HepG2 (cell line): Measurements from ENCODE around the gene ATP5PF. TPM values are rescaled to one million over a fixed set of nuclear protein-coding genes. Genes with fewer than 3 reads are reported as not detected.

Source experiments
- ATAC-seq: fragments of 200-7000 bp; cut with Tn5 transposase; 3 replicates; pipeline ENCODE4 v1.9.1; 2020; ENCODE audit warnings: mild to moderate bottlenecking, moderate library complexity
- BruUV-seq: library from RNA; stranded (reverse); fragments of 400-500 nt; replicated peaks from 2 replicates; lab custom pipeline; 2021; lab: Mats Ljungman, UMichigan
- CTCF ChIA-PET: fragments of 300-600 bp; formaldehyde crosslinking; extraction: SDS; loops from one replicate; lab custom pipeline; 2021; ENCODE audit warnings: low total read pairs, inconsistent platforms, low intra/inter-chr PET ratio; lab: Yijun Ruan, JAX
- POLR2A ChIA-PET: fragments of 350-600 bp; sonication (Branson Sonifier 250); formaldehyde crosslinking; loops from one replicate; lab custom pipeline; 2020; ENCODE audit warnings: antibody characterized with exemption, inconsistent platforms; lab: Yijun Ruan, JAX
- DNase-seq: peaks from one replicate; pipeline ENCODE4 v3.0.0-alpha.2; 2015; ENCODE audit warnings: low spot score
- FAIRE-seq: peaks from 3 replicates; lab custom pipeline; 2011; peaks lifted over from hg19 to GRCh38; lab: Jason Lieb, UNC
- H2AFZ ChIP-seq: one replicate; pipeline ENCODE4 v1.6.1; 2011; ENCODE audit warnings: low read length, inconsistent platforms
- H3K27ac ChIP-seq: fragments of 300-600 bp; 3 replicates; pipeline ENCODE4 v1.8.0; 2011; ENCODE audit warnings: mixed run types, mild to moderate bottlenecking, mixed read lengths, low read length, inconsistent platforms; ENCODE audit not compliant: insufficient read depth; ENCODE audit errors: extremely low read length
- H3K27me3 ChIP-seq, 2 experiments: fragments of 200-600 bp in 1 of 2; 2 replicates in 1 of 2; 3 replicates in 1 of 2; pipeline versions ENCODE4 v1.6.0 to v1.8.0; 2011; ENCODE audit warnings: low read length in 2 of 2, mild to moderate bottlenecking in 2 of 2, moderate library complexity in 2 of 2, inconsistent platforms in 1 of 2; ENCODE audit not compliant: insufficient read depth in 2 of 2, control insufficient read depth in 1 of 2
- H3K36me3 ChIP-seq, 2 experiments: fragments of 200-600 bp in 1 of 2; replicated peaks in 1 of 2; 2 replicates in 1 of 2; 3 replicates in 1 of 2; pipeline versions ENCODE4 v1.5.1 to v1.8.0; 2011; ENCODE audit warnings: low read length in 2 of 2, inconsistent platforms in 1 of 2; ENCODE audit not compliant: insufficient read depth in 2 of 2, control insufficient read depth in 1 of 2
- H3K4me1 ChIP-seq: 2 replicates; pipeline ENCODE4 v1.5.1; 2012; ENCODE audit warnings: low read length, inconsistent platforms; ENCODE audit not compliant: insufficient read depth
- H3K4me2 ChIP-seq: 2 replicates; pipeline ENCODE4 v1.6.0; 2011; ENCODE audit warnings: low read depth, low read length, inconsistent platforms
- H3K4me3 ChIP-seq, 3 experiments: fragments of 200-600 bp in 1 of 3; sonication (generic), shearing (Covaris generic) in 1 of 3; replicated peaks in 1 of 3; 2 replicates each; pipeline ENCODE4 v1.5.1; 2011 to 2016; ENCODE audit warnings: low read length in 3 of 3, inconsistent platforms in 2 of 3, low read depth in 2 of 3, mild to moderate bottlenecking in 2 of 3, control low read depth in 1 of 3, mixed read lengths in 1 of 3; ENCODE audit not compliant: insufficient read depth in 1 of 3
- H3K79me2 ChIP-seq: one replicate; pipeline ENCODE4 v1.6.1; 2011; ENCODE audit warnings: low read length, inconsistent platforms; ENCODE audit not compliant: insufficient read depth
- H3K9ac ChIP-seq: 2 replicates; pipeline ENCODE4 v1.6.0; 2011; ENCODE audit warnings: mild to moderate bottlenecking, low read depth, low read length, inconsistent platforms; ENCODE audit not compliant: insufficient read depth
- H3K9me3 ChIP-seq: 2 replicates; pipeline ENCODE4 v1.5.1; 2012; ENCODE audit warnings: mild to moderate bottlenecking, low read length
- H4K20me1 ChIP-seq: 2 replicates; pipeline ENCODE4 v1.6.0; 2011; ENCODE audit warnings: inconsistent platforms, mild to moderate bottlenecking, low read length, moderate library complexity; ENCODE audit not compliant: insufficient read depth
- MAFK ChIP-seq, 2 experiments: IDR thresholded peaks in 1 of 2; conservative IDR thresholded peaks in 1 of 2; 2 replicates each; pipeline ENCODE4 v1.6.1; 2011; ENCODE audit warnings: improper control_type of control experiment in 2 of 2, low read length in 2 of 2
- MAZ ChIP-seq, 2 experiments: sonication (generic) in 1 of 2; formaldehyde crosslinking in 1 of 2; IDR thresholded peaks; 2 replicates each; pipeline versions ENCODE4 v1.5.0 to v1.6.1; 2012 to 2020; ENCODE audit warnings: low read depth in 2 of 2, mild to moderate bottlenecking in 2 of 2, borderline replicate concordance in 1 of 2, improper control_type of control experiment in 1 of 2, low read length in 1 of 2, missing genetic modification reagents in 1 of 2, moderate library complexity in 1 of 2
- MED13 ChIP-seq: sonication (generic); formaldehyde crosslinking; IDR thresholded peaks from 2 replicates; pipeline ENCODE4 v1.5.0; 2020; ENCODE audit warnings: missing genetic modification reagents
- SIN3A ChIP-seq: IDR thresholded peaks from 2 replicates; pipeline ENCODE4 v1.6.1; 2011; ENCODE audit warnings: low read depth, mild to moderate bottlenecking, control low read depth, low read length, borderline replicate concordance
- SMAD9 ChIP-seq: sonication (generic); formaldehyde crosslinking; IDR thresholded peaks from 2 replicates; pipeline ENCODE4 v1.5.1; 2020; ENCODE audit warnings: mild to moderate bottlenecking, missing genetic modification reagents
- TMF1 ChIP-seq: sonication (generic); formaldehyde crosslinking; IDR thresholded peaks from 2 replicates; pipeline ENCODE4 v1.8.1; 2022; ENCODE audit warnings: low read depth, missing genetic modification reagents
- ZFY ChIP-seq: sonication (generic); formaldehyde crosslinking; IDR thresholded peaks from 2 replicates; pipeline ENCODE4 v1.4.0; 2020; ENCODE audit warnings: missing genetic modification reagents
- ZNF543 ChIP-seq: sonication (generic); formaldehyde crosslinking; IDR thresholded peaks from 2 replicates; pipeline ENCODE4 v1.4.0; 2020; ENCODE audit warnings: mild to moderate bottlenecking, missing genetic modification reagents
- ZNF670 ChIP-seq: sonication (generic); formaldehyde crosslinking; IDR thresholded peaks from 2 replicates; pipeline ENCODE4 v1.8.0; 2022; ENCODE audit warnings: mild to moderate bottlenecking, missing genetic modification reagents, borderline replicate concordance
- ZSCAN12 ChIP-seq: sonication (generic); formaldehyde crosslinking; IDR thresholded peaks from 2 replicates; pipeline ENCODE4 v1.9.0; 2021; ENCODE audit warnings: mild to moderate bottlenecking, missing genetic modification reagents
- WGBS: methylation state at CpG from one replicate; pipeline ENCODE4 v1.1.6; 2017; ENCODE audit warnings: low lambda C conversion rate; 5-methylcytosine and 5-hydroxymethylcytosine counted together
- in situ Hi-C: cut with HindIII; loops from 2 replicates; pipeline ENCODE4 v1.10.0; 2017; ENCODE audit warnings: low pct_unique_long_range_greater_than_20kb; ENCODE audit not compliant: extremely low pct_ligation_motif_present
- intact Hi-C: fragments of 100-400 bp; cut with micrococcal nuclease; formaldehyde crosslinking; loops from one replicate; pipeline ENCODE4 v1.10.0; 2022; ENCODE audit not compliant: unreplicated experiment
- polyA plus RNA-seq, 8 experiments: library from polyadenylated mRNA; depleted of rRNA in 3 of 8; stranded (reverse) in 7 of 8; unstranded in 1 of 8; fragments of >200 nt; fragmentation: Illumina TruSeq in 4 of 8; extraction: Trizol in 4 of 8; gene quantifications; 2 replicates each; pipeline versions ENCODE4 v1.2.1 to v1.2.3, GENCODE V29; 2011 to 2016; ENCODE audit warnings: low read depth in 4 of 8, missing spikeins in 1 of 8, mixed read lengths in 1 of 8; ENCODE audit not compliant: insufficient read depth in 1 of 8
- total RNA-seq, 5 experiments: library from RNA; depleted of rRNA; stranded (reverse); fragments of >200 nt; fragmentation: Illumina TruSeq; extraction: Trizol; gene quantifications; 2 replicates each; pipeline ENCODE4 v1.2.3, GENCODE V29; 2016; ENCODE audit warnings: low read depth in 1 of 5
- TF ChIP-seq, protein P1 (sequence below): sonication (generic); formaldehyde crosslinking; conservative IDR thresholded peaks from 2 replicates; pipeline ENCODE4 v1.8.1; 2023; ENCODE audit warnings: missing genetic modification reagents
- TF ChIP-seq, protein P2 (sequence below): sonication (generic); formaldehyde crosslinking; IDR thresholded peaks from 2 replicates; pipeline ENCODE4 v1.4.0; 2020; ENCODE audit warnings: missing genetic modification reagents
- TF ChIP-seq, protein P3 (sequence below): sonication (generic); formaldehyde crosslinking; IDR thresholded peaks from 2 replicates; pipeline ENCODE4 v1.4.0; 2020; ENCODE audit warnings: missing genetic modification reagents, borderline replicate concordance
- TF ChIP-seq, protein P4 (sequence below): sonication (generic); formaldehyde crosslinking; conservative IDR thresholded peaks from 2 replicates; pipeline ENCODE4 v1.4.0; 2020; ENCODE audit warnings: missing genetic modification reagents

The ATP5PF gene
- total and polyA plus RNA-seq, 2 of the 13 experiments (the other 11 are each of a cell fraction or from before 2014, with no cell fraction given) = 131 to 157 TPM

DNA sequence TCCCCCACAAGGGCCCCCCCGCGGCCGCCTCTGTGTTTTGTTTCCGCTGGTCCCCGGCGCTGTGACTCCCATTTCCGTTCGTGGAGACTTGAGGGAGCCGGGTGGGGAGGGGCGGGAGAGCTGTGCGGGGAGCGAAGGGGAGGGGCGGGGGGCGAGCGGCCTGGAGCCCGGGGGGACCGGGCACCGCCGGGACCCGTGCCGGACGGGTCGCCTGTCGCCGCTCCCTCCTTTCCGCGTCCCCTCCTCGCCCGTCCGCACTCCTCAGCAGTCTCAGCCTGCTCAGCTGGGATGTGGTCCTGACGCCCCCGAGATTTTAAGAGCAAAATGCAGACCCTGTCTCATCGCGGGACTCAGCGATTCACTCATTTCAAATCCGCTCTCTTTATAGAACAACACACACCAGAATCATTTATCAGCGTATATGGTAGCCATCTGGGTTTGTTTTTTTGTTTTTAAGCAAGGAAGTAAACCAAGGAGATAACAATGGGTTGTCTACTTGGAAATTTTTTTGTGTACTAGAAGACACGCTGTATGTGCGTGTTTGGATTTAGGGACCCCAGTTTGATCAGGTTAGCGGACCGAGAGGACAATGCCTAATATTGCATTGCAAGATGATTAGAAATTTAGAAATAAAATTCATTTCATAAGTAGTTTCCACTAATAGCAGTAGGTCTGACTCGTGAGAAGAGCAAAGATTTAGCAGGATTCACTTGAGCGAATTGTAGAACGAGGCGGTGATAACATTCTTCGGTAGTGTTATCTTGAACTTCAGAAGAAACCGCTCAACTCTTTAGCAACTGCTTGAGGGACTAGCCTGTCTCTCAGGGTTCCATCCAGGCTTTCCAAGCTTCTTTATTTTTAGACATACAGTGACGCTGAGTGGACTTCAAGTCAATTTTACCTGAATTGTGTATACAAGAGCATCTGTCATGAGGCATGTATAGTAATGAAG is 1.2 kb upstream of the ATP5PF start:
- Histone ChIP-seq H3K4me1 (peaks cover 32% of the 10 kb centered on the region), H3K27me3 (no peaks in the 10 kb centered on the region; a peak in 1 of 5 replicates), H3K9me3 (no peaks in the 10 kb centered on the region), H3K4me3 (peak overlapping the region; percentile 72 to 100 (median 96)), H3K36me3 (peaks cover 2 to 5% of the 10 kb centered on the region in 2 experiments; a peak in 1 of 5 replicates), H2AFZ (peak overlapping the region; percentile 74), H3K9ac (peak overlapping the region; percentile 100), H3K79me2 (peaks cover 68% of the 10 kb centered on the region), H4K20me1 (peaks cover 16% of the 10 kb centered on the region; the same call in 1 of the 2 replicates), H3K27ac (peak overlapping the region; percentile 100), H3K4me2 (peak overlapping the region; percentile 81)
- in situ Hi-C loops = no loop called here
- ChIA-PET POLR2A (interaction anchor here (1.4 to 2.2 kb wide), 2 partner anchors 127 to 130 kb away, joined by 6 to 9 read pairs; no protein-coding TSS in a partner anchor), CTCF (interaction anchor here (1.6 kb wide), 1 partner anchor 66 kb away, joined by 5 read pairs; no protein-coding TSS in a partner anchor)
- FAIRE-seq = no peak
- ATAC-seq = peak; percentile 74
- intact Hi-C loops = loop anchor here (1.0 to 2.0 kb wide), 2 partner anchors 65 to 129 kb away; partner anchors contain the start of gene MRPL39
- BruUV-seq = TSS peak; percentile 56
- peak; percentile 80 for DNase-seq
- 1% methylated on average over 19 of the region's 48 CpGs for WGBS
- TF ChIP-seq MAFK (conservative IDR thresholded peaks at IDR 0.05 in 1 of 2, IDR thresholded peaks at IDR 0.05 in 1 of 2; ENCODE audit: low read length in 2 of 2) (no peak), SMAD9 (CRISPR knock-in tag) (no peak), ZNF543 (CRISPR knock-in tag) (0 out of 2 replicates have a peak, but pooled peaks have one; percentile 3), ZSCAN12 (CRISPR knock-in tag) (no peak), SIN3A (0 out of 2 replicates have a peak, but pooled peaks have one; percentile 34), MAZ (IDR thresholded peaks at IDR 0.05; ENCODE audit: borderline replicate concordance, low read depth, low read length) (0 out of 2 replicates have a peak, but pooled peaks have one; percentile 44), MAZ (CRISPR knock-in tag; IDR thresholded peaks at IDR 0.05; ENCODE audit: low read depth) (no peak), TMF1 (CRISPR knock-in tag) (peak; percentile 19; the same call in 1 of the 2 replicates), ZNF670 (CRISPR knock-in tag) (no peak), MED13 (CRISPR knock-in tag) (no peak), ZFY (peak; percentile 35; the same call in 1 of the 2 replicates)
- TF ChIP-seq, protein P1, sequence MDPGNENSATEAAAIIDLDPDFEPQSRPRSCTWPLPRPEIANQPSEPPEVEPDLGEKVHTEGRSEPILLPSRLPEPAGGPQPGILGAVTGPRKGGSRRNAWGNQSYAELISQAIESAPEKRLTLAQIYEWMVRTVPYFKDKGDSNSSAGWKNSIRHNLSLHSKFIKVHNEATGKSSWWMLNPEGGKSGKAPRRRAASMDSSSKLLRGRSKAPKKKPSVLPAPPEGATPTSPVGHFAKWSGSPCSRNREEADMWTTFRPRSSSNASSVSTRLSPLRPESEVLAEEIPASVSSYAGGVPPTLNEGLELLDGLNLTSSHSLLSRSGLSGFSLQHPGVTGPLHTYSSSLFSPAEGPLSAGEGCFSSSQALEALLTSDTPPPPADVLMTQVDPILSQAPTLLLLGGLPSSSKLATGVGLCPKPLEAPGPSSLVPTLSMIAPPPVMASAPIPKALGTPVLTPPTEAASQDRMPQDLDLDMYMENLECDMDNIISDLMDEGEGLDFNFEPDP (CRISPR knock-in tag) = 0 out of 2 replicates have a peak, but pooled peaks have one; percentile 37
- TF ChIP-seq, protein P2, sequence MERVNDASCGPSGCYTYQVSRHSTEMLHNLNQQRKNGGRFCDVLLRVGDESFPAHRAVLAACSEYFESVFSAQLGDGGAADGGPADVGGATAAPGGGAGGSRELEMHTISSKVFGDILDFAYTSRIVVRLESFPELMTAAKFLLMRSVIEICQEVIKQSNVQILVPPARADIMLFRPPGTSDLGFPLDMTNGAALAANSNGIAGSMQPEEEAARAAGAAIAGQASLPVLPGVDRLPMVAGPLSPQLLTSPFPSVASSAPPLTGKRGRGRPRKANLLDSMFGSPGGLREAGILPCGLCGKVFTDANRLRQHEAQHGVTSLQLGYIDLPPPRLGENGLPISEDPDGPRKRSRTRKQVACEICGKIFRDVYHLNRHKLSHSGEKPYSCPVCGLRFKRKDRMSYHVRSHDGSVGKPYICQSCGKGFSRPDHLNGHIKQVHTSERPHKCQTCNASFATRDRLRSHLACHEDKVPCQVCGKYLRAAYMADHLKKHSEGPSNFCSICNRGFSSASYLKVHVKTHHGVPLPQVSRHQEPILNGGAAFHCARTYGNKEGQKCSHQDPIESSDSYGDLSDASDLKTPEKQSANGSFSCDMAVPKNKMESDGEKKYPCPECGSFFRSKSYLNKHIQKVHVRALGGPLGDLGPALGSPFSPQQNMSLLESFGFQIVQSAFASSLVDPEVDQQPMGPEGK = peak; percentile 75; the same call in 1 of the 2 replicates
- TF ChIP-seq, protein P3, sequence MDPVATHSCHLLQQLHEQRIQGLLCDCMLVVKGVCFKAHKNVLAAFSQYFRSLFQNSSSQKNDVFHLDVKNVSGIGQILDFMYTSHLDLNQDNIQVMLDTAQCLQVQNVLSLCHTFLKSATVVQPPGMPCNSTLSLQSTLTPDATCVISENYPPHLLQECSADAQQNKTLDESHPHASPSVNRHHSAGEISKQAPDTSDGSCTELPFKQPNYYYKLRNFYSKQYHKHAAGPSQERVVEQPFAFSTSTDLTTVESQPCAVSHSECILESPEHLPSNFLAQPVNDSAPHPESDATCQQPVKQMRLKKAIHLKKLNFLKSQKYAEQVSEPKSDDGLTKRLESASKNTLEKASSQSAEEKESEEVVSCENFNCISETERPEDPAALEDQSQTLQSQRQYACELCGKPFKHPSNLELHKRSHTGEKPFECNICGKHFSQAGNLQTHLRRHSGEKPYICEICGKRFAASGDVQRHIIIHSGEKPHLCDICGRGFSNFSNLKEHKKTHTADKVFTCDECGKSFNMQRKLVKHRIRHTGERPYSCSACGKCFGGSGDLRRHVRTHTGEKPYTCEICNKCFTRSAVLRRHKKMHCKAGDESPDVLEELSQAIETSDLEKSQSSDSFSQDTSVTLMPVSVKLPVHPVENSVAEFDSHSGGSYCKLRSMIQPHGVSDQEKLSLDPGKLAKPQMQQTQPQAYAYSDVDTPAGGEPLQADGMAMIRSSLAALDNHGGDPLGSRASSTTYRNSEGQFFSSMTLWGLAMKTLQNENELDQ (CRISPR knock-in tag) = no peak
- TF ChIP-seq, protein P4, sequence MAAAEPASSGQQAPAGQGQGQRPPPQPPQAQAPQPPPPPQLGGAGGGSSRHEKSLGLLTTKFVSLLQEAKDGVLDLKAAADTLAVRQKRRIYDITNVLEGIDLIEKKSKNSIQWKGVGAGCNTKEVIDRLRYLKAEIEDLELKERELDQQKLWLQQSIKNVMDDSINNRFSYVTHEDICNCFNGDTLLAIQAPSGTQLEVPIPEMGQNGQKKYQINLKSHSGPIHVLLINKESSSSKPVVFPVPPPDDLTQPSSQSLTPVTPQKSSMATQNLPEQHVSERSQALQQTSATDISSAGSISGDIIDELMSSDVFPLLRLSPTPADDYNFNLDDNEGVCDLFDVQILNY (CRISPR knock-in tag) = no peak
